ENCODE data around the gene OR9I1.

Gene OR9I1, protein sequence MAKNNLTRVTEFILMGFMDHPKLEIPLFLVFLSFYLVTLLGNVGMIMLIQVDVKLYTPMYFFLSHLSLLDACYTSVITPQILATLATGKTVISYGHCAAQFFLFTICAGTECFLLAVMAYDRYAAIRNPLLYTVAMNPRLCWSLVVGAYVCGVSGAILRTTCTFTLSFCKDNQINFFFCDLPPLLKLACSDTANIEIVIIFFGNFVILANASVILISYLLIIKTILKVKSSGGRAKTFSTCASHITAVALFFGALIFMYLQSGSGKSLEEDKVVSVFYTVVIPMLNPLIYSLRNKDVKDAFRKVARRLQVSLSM

DNA sequence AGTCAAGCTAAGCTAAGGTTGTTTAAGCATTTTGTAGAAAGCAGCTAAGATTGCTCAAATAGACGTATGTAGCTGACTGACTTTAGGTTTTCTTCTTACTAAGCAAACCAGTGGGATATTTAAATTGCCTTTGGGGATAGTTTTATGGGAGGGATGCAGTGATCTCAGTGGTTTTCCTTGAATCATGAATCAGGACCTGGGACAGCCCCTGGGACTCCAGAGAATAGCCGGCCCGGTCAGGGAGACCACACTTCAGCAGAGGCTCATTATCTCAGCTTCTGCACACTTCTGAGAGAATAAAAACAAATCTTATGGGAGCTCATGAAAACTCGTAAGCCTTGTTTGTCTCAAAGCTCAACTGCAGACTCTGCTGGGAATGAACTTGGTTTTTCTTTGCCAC, at the start of gene OR9I1:
TSS of gene OR9I1 (minus strand) at position 62 of the 400 bp plus-strand sequence. CDS start 6,086 bp downstream, outside the sequence.
- DNase-seq (ENCODE audit: low spot score) = no peak

DNA sequence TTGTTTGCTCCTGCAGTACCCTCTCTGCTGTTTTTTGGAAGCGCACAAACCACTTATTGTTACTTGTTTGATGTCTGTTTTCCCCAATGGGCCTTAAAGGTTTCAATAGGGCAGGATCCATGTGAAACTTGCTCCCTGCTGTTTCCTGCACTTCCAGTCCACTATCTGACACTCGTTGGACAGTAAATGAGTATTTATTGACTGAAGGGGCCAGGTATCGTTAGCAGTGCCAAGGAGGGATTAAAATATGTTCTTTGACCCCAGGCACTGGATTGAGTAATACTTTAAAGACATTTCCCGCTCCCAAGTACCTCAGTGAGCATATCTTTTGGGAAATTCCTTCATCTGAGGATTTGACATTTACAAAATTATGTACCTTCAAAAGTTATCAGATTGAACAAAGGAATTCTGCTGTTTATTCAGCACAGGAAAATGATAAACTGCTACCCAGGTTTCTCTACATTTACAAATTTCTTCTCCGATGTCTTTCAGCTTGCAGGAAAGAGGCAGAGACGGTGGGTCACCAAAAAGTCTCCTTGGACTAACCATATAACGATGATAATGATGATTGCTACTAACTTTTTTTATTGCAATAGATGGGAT, 40.3 kb upstream of the OR9I1 start:
- no peak for DNase-seq (ENCODE audit: low spot score)

DNA sequence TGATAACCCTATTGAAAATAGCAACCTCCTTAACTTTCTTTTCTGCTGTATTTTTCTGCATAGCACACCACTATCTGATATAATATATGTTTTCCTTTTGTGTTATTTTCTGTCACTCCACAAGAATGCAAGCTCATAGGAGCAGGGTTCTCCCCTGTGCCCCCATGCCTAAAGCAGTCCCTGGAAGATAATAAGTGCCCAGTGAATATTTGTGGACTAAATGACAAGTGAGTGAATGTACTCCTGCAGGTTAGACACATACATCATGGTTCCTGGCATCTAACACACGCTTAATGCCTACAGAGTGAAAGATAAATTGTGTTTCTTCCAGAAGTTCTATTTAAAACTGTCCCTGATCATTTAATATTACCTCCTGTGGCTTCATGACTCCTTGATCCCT, 39.7 kb upstream of the OR9I1 start:
- DNase-seq (ENCODE audit: low spot score) = no peak

DNA sequence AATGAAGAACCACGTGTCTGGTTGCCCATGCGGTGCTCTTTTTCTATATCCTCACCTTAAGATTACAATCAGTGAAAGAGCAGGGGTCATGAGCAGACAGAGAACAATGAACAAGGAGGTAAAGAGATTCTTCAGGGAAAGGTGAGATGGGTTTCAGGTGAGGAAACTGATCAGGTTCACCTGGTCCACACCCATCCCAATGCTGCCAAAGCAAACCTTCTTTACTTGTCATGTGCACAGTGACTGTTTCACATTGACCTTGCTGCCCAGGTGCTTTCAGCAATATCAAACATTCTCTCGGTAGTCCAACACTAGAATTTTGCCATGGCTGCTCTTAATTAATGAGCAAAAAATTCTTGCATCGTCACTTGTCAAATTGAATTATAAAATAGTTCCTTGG, 39.1 kb upstream of the OR9I1 start:
- DNase-seq (ENCODE audit: low spot score) = no peak

DNA sequence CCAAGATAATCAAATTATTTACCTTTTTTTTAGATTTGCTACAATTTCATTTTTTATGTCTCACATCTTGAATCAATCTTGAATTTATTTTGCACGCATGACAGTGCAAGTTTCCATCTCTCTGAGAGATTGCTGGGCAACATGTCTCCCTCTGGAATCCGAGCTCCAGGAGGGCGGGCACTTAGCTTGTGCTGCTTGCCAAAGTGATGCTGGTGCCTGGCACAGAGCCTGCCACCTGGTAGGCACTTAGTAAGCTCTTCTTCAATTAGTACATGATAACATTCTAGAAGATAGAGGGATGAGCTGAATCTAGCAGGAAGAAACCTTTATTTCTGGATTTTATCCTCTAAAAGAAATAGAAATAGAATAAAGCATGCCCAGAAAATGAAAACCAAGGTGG, 27.5 kb upstream of the OR9I1 start:
- peak; percentile 7 for DNase-seq (ENCODE audit: low spot score)

DNA sequence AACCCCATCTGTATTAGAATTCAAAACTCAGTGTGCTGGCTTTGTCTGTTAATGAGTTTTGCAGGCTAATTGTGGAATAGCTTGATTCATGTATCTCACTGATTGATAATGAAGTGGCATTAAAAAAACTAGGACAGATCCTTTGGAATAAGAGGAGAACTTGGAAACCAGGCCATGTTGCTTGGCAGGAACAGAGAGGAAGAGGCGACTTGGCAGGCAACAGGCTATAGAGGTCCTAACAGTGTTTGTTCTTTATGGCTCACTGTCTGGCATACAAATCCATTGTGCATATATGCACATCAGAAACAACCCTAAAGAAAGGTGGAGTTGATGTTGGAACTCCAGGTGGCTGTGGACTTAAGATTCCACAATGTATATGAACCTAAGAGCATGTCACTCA, 17.4 kb upstream of the OR9I1 start:
- DNase-seq (ENCODE audit: low spot score) = no peak

DNA sequence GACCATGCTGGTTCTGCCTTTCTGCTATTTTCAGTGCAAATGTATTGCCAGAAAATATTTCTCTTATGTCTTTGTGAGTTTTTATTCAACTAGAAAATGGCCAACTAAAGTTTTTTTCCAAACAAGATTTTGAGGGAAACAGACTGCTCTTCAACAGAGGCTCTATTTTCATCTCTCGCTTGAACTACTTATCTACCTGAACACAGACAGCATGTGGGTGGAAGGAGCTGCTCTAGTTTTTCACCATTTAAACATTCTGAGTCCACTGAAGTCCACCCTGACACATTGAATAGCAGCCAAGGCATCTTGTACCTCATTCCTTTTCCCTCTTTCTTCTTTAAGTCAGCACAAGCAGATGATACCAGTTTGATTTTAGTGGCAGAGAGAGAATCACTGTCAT, 9.8 kb upstream of the OR9I1 start:
- DNase-seq (ENCODE audit: low spot score) = no peak

DNA sequence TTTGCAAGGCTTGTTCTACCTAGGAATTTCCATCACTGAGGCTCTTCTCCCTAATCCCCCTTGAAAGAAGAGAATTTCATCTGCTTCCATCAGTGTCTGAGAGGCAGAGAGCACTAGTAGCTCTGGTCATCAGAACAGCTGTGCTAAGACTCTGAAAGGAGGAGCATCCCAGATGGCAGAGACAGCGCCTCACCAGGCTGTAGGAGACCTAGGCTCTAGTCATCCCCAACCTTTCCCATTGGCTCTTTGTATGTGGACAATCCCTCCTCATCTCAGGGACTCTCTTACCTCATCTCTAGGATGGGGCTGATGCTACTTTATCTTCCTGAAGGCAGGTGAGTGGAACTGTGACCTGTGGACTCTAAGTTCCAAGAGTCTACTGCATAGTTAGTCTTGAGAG, 8.8 kb upstream of the OR9I1 start:
- no peak for DNase-seq (ENCODE audit: low spot score)

DNA sequence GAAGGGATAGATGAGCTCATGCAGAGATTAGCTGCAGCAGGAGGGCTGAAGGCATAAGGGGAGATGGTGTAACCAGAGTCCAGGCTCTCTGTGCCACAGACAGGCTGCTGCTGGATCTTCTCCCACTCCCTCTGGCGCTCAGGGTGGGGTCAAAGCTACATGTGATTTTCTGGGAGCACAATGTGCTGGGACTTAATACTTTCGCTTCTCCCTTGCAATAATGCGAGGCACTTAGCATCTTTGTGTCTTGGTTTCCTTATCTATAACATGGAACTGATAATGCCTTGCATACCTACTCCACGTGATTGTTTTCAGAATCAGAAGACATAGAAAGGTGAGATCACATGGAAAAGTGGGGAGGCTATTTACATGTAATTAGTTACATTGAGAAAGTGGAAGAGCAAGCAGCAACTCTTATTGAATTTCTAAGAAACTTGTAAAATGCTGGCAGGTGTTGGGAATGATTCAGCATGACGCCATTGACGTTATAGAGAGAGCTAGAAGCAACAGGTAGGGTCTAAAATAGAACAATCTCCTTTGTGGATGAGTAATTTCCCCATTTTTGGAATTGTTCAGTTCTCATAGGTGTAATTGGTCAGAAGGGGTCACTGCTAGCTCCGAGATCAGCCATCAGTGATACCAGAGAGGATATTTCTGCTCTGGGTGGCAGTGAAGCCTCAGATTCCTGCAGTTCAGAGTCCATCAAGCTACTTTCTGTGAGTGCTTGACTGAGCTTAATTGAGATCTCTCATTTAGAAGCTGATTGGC, 8.2 kb upstream of the OR9I1 start:
- DNase-seq (ENCODE audit: low spot score) = no peak

DNA sequence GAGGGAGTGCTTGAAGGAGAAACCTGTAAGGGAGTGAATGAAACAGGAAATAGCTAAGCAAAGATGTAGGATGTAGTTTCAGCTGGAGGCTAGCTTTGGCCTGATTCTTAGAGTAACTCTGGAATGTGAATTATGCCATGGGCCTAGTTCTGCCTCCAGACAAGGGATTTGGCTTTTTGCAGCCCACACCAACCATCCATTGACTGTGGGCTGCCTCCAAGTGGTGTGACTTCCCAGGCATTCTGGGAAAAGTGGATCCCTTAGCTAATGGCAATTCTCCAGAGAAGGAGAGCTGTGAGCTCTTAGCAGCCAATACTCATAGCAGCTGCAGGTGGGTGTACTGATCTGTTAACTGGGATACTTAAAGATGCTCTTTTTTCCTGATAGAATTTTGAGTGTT, 2.0 kb upstream of the OR9I1 start:
- no peak for DNase-seq (ENCODE audit: low spot score)

DNA sequence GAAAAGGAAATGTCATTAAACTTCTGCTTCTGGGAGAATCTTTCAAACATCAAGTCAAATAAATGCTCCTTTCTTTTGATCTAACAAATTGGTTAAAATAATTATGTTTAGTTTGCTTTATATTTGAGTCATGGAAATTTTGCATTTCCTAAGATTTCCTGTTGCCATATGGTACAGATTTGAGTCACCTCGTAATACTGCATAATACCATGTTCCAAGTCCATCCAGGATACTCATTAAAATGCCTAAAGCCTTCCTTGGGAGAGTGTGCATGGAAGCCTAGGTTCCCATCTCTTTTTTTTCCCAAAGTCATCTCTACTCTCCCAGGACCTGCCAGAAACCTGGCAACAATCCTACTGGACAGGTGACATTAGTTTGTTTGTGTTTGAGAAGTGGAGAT, 4.2 kb downstream of the OR9I1 start:
- no peak for DNase-seq (ENCODE audit: low spot score)

DNA sequence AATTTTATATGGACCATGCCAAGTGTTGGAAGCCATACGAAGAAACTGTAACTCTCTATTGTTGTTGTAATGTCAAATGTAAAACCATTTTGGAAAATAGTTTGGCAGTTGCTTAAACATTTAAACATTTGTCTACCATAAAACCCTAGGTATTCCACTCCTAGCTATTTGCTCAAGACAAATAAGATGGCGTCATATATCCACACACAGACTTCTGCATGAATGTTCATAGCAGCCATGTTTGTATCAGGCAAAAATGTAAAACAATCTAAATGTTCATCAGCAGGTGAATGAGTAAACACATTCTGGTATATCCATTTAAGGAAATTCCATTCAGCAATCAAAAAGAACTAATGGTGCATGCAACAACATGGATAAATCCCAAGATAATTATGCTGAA, 27.9 kb downstream of the OR9I1 start:
- no peak for DNase-seq (ENCODE audit: low spot score)

DNA sequence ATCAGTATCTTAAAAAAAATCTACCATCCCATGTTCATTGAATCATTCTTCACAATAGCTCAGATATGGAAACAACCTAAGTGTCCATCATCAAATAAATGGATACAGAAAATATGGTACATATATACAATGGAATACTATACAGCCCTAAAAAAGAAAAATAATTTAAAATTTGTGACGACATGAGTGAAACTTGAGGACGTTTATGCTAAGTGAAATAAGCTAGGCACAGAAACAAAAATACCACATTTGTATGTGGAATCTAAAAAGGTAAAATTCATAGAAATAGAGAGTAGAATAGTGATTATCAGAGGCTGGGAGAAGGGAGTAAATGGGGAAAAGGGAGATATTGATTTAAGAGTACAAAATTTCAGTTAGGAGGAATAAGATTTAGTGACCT, 38.8 kb downstream of the OR9I1 start:
- DNase-seq (ENCODE audit: low spot score) = no peak

DNA sequence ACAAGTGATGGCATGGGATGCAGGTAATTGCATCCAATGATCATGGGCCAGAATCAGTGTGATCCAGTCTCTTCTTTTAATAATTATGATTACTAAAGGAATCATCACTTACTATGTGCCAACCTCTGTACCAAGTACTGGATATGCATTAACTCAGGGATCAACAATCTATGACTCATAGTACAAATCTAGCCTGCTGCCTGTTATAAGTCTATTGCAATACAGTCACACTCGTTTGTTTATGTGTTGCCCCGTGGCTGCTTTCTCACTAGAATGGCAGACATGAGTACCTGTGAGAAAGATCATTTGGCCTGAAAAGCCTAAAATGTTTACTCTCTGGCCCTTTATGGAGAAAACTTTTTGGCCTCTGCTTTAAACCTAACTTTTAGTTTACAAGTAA, 49.5 kb downstream of the OR9I1 start:
- DNase-seq (ENCODE audit: low spot score) = no peak

DNA sequence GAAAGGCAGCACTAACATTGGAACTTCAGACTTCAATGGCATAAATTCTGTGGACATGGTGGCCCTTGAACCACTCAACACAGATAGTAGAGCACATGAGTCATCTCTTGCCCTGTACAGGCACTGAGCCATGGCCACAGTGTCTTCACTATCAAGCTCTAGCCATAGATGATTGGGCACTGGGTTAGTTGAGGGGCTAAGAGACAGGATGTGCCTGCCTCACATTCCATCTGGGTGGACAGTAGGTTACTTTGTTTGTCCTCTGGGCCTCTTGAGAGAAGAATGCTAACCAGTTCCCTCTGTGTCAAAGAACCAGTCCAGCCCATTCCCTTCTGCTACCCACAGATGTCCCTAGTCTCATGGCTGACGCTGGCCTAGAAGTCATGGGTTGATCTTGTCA, 54.7 kb downstream of the OR9I1 start:
- DNase-seq (ENCODE audit: low spot score) = no peak

DNA sequence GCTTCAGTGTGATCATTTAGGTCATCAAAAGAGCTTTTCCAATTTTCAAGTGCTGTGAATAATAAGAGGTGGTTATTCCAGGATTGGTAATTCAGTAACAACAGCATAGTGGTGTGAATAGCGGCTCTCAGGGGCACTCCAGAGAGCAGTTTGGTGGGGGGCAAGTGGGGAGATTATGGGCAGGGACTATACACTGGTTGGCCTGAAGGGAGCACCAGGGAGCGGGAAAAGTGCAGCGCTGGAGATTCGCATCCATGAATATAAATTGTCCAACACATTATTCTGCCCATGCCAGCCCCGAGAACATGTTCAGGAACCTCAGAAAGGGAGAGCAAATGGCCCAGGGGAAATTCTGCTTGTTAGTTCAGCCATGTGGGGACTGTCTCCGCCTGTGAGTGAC, 56.7 kb downstream of the OR9I1 start:
- DNase-seq (ENCODE audit: low spot score) = no peak

DNA sequence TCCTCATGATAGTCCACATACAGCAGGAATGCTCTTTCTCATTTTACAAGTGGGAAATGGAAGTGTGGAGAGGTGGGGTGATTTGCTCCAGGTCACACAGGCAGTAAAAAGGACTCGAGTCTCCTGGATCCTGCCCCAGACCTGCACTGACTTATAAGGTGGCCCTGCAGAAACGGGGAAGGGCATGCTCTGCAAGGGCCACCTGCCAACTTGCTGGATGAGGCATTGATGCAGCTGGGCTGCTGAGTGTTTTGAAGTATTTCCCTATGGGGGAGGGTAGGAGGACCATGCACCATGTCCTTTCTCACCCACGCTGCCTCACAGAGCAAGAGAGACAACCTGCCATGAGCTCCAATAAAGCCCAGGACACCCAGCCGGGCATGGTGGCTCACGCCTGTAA, 57.6 kb downstream of the OR9I1 start:
- DNase-seq (ENCODE audit: low spot score) = no peak

All from Ammon's horn (tissue), 1 donor.